ENCODE measurements around the gene CFAP70. TPM values are rescaled to one million over a fixed set of nuclear protein-coding genes. Genes with fewer than 3 reads are reported as not detected.

CFAP70 gene
- total RNA-seq, 1 donor from 2014 or later = 1.7 TPM

DNA sequence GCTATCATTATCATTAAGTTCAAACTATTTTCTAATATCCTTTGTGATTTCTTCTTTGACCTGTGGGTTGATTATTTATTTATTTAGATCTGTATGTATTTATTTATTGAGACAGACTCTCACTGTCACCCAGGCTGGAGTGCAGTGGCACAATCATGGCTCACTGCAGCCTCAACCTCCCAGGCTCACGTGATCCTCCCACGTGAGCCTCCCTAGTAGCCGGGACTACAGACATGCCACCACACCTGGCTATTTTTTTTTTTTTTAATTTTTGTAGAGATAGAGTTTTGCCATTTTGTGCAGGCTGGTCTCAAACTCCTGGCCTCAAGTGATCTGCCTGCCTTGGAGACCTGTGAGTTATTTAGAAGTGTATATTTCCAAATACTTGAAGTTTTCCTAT, 77.6 kb downstream of the CFAP70 start:
- no peak overlapping the region for H3K4me3 Mint-ChIP-seq (ENCODE audit: unreplicated experiment)
- no peaks in the 10 kb centered on the region for H3K9me3 Mint-ChIP-seq (ENCODE audit: unreplicated experiment)
- TF ChIP-seq, protein P1, sequence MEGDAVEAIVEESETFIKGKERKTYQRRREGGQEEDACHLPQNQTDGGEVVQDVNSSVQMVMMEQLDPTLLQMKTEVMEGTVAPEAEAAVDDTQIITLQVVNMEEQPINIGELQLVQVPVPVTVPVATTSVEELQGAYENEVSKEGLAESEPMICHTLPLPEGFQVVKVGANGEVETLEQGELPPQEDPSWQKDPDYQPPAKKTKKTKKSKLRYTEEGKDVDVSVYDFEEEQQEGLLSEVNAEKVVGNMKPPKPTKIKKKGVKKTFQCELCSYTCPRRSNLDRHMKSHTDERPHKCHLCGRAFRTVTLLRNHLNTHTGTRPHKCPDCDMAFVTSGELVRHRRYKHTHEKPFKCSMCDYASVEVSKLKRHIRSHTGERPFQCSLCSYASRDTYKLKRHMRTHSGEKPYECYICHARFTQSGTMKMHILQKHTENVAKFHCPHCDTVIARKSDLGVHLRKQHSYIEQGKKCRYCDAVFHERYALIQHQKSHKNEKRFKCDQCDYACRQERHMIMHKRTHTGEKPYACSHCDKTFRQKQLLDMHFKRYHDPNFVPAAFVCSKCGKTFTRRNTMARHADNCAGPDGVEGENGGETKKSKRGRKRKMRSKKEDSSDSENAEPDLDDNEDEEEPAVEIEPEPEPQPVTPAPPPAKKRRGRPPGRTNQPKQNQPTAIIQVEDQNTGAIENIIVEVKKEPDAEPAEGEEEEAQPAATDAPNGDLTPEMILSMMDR (IDR thresholded peaks at IDR 0.05; ENCODE audit: unreplicated experiment) = no peak
- no peaks in the 10 kb centered on the region for H3K27me3 Mint-ChIP-seq (ENCODE audit: unreplicated experiment)
- no peaks in the 10 kb centered on the region for H3K4me1 Mint-ChIP-seq (ENCODE audit: unreplicated experiment)
- H3K27ac Mint-ChIP-seq (ENCODE audit: unreplicated experiment) = no peak overlapping the region
- no peak for DNase-seq (ENCODE audit: low spot score)
- no peaks in the 10 kb centered on the region for H3K36me3 Mint-ChIP-seq (ENCODE audit: low read depth, unreplicated experiment)

DNA sequence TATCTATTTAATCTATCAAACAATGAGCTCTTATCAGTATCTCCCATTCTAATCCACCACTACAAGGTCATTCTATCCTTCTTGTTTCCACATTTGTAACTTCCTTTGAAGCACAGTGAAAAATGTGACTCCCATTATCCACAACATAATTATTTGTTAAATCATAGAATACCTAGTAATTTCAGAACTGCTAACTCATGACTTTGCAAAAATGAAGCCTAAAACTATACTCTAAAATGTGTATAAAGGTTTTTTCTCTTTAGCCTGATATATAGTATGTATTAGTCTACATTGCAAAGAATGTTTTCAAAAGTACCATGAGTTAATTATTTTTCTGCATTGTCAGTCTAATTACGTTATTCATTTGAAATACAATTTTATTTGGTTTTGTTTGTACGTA, 94.2 kb downstream of the CFAP70 start:
- Mint-ChIP-seq H3K9me3 (ENCODE audit: unreplicated experiment) (no peaks in the 10 kb centered on the region), H3K4me1 (ENCODE audit: unreplicated experiment) (no peaks in the 10 kb centered on the region), H3K4me3 (ENCODE audit: unreplicated experiment) (no peak overlapping the region), H3K27ac (ENCODE audit: unreplicated experiment) (no peak overlapping the region), H3K36me3 (ENCODE audit: low read depth, unreplicated experiment) (no peaks in the 10 kb centered on the region), H3K27me3 (ENCODE audit: unreplicated experiment) (no peaks in the 10 kb centered on the region)
- DNase-seq (ENCODE audit: low spot score) = no peak
- TF ChIP-seq, protein P1 (IDR thresholded peaks at IDR 0.05; ENCODE audit: unreplicated experiment) = no peak

DNA sequence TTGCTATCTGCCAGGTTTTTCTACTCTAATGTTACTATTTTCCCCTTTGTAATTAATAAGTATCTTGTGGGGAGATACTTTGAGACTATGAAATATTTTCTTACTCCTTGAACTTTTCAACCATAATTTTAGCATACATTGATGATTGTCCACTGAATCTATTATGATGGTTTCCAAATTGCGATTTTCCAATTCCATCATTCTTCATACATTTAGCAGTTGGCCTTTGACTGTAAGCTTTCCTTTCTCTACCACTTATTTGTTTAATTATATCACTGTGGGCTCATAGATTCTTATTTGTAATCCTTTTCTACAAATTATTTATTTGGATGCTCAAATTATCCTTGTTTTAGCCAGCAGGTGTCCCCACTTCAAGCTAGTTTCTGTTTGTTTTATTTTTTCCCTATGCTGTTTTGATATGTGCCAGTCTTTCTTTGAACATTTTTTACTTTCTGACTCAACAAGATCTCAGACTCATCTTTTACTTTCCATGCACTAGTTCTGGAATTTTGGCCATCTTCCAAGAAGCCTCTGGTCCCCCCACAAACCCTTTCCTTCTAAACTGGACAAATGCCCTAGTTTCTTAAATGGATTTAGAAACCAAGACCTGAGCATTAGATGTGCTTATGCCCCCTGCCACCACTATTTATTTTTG, 94.8 kb downstream of the CFAP70 start:
- H3K9me3 Mint-ChIP-seq (ENCODE audit: unreplicated experiment) = no peaks in the 10 kb centered on the region
- H3K27ac Mint-ChIP-seq (ENCODE audit: unreplicated experiment) = no peak overlapping the region
- peaks cover 6% of the 10 kb centered on the region for H3K36me3 Mint-ChIP-seq (ENCODE audit: low read depth, unreplicated experiment)
- DNase-seq (ENCODE audit: low spot score) = no peak
- H3K4me3 Mint-ChIP-seq (ENCODE audit: unreplicated experiment) = no peak overlapping the region
- TF ChIP-seq, protein P1 (IDR thresholded peaks at IDR 0.05; ENCODE audit: unreplicated experiment) = peak; percentile 69
- no peaks in the 10 kb centered on the region for H3K4me1 Mint-ChIP-seq (ENCODE audit: unreplicated experiment)
- H3K27me3 Mint-ChIP-seq (ENCODE audit: unreplicated experiment) = no peaks in the 10 kb centered on the region

DNA sequence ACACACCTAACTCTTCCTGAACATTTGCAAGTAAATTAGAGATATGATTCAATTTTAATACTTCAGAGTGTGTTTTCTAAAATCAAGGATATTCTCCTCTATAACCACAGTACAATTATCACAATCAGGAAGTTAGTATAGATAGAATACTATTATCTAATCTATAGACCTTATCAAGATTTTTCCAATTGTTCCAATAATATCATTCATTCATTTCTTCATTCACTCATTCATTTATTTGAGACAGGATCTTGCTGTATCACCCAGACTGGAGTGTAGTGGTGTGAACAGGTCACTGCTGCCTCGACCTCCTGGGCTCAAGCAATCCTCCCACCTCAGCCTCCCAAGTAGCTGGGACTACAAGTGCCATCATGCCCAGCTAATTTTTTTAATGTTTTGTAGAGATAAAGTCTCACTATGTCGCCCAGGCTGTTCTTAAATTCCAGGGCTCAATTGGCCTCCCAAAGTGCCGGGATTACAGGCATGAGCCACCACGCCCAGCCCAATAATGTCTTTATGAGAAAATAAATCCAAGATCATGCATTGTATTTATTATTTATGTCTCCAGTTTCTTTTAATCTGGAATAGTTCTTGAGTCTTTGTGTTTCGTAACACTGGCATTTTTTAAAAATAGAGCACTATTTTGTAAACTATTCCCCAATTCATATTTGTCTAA, 95.6 kb downstream of the CFAP70 start:
- H3K27me3 Mint-ChIP-seq (ENCODE audit: unreplicated experiment) = no peaks in the 10 kb centered on the region
- H3K4me1 Mint-ChIP-seq (ENCODE audit: unreplicated experiment) = no peaks in the 10 kb centered on the region
- peaks cover 6% of the 10 kb centered on the region for H3K36me3 Mint-ChIP-seq (ENCODE audit: low read depth, unreplicated experiment)
- DNase-seq (ENCODE audit: low spot score) = no peak
- TF ChIP-seq, protein P1 (IDR thresholded peaks at IDR 0.05; ENCODE audit: unreplicated experiment) = no peak
- H3K4me3 Mint-ChIP-seq (ENCODE audit: unreplicated experiment) = no peak overlapping the region
- no peak overlapping the region for H3K27ac Mint-ChIP-seq (ENCODE audit: unreplicated experiment)
- no peaks in the 10 kb centered on the region for H3K9me3 Mint-ChIP-seq (ENCODE audit: unreplicated experiment)

DNA sequence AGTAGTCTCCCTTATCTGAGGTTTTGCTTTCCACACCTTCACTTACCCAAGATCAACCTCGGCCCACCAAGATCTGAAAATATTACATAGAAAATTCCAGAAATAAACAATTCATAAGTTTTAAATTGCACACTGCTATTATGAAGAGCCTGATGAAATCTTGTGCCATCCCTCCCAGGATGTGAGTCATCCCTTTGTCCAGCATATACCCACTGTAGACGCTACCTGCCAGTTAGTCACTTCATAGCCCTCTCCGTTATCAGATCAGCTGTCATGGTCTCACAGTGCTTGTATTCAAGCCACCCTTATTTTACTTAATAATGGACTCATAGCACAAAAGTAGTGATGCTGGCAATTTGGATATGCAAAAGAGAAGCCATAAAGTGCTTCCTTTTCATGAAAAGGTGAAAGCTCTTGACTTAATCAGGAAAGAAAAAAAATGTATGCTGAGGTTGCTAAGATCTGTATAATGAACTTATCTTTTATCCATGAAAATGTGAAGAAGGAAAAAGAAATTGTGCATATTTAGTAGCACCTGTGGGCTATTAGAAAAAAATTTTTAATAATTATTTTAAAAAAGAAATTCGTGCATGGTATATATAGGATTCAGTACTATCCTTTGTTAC, 96.4 kb downstream of the CFAP70 start:
- H3K27ac Mint-ChIP-seq (ENCODE audit: unreplicated experiment) = no peak overlapping the region
- no peaks in the 10 kb centered on the region for H3K9me3 Mint-ChIP-seq (ENCODE audit: unreplicated experiment)
- no peak for DNase-seq (ENCODE audit: low spot score)
- TF ChIP-seq, protein P1 (IDR thresholded peaks at IDR 0.05; ENCODE audit: unreplicated experiment) = no peak
- H3K4me3 Mint-ChIP-seq (ENCODE audit: unreplicated experiment) = no peak overlapping the region
- peaks cover 6% of the 10 kb centered on the region for H3K36me3 Mint-ChIP-seq (ENCODE audit: low read depth, unreplicated experiment)
- no peaks in the 10 kb centered on the region for H3K27me3 Mint-ChIP-seq (ENCODE audit: unreplicated experiment)
- no peaks in the 10 kb centered on the region for H3K4me1 Mint-ChIP-seq (ENCODE audit: unreplicated experiment)

All from endothelial cell (in vitro differentiated cells).